ENCODE measurements around the gene SETBP1.

The SETBP1 gene

DNA sequence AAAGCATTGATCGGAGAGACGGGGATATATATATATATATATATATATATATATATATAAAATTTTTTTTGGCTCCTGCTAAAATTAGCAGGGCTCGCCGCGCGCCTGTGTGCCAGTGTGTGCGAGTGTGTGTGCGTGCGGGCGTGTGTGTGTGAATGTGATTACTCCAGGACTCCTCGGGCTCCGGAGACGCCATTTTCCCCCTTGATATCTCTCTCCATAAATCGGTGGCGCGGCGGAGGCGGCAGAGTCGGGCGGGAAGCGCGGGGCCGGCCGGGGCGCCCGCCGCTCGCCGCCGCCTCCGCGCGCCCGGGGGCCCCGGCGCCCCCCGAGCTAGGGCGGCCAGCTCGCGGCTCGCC is 795 bp upstream of the SETBP1 start:
- peak; percentile 41 for DNase-seq

DNA sequence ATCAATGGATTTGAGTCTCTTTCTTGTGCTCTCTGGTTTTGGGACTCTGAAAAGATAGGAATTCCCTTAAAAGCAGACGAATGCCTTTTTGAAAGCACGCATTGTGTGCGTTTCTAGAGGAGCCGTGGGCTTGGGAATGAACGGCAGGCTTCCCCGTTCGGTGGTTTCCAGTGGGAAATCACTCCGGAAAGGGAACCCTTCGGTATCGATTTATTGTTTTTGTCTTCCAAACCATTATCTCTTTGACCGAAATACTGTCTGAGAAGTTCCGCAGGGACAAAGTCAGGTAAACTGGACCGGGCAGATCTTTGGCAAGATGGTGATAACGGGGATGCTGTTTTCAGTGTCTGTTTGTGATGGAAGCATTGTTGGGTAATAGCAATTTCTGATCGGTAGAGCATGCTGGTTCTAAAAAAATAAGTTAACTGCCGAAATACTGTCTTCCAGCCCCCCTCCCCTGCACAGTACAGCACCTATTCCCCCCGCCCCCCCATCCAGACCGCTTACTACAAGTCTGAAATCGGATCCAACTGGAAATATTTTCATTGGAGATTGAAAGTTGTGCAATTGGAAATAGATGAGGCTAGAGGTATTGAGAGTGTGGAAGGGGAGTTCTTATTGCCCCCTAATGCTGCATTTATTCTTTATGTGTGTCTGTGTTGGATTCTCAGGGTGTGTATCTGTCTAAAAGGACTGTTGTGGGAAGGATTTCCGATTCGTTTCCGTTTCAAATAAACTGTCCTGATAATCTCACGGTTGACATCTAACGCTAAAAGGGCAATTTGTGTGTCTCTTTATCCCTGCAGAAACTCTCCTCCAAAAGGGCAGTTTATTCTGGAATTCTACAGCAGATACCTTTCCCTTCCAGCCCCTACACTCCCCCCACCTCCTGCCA is 635 bp downstream of the SETBP1 start:
- no peak for DNase-seq

DNA sequence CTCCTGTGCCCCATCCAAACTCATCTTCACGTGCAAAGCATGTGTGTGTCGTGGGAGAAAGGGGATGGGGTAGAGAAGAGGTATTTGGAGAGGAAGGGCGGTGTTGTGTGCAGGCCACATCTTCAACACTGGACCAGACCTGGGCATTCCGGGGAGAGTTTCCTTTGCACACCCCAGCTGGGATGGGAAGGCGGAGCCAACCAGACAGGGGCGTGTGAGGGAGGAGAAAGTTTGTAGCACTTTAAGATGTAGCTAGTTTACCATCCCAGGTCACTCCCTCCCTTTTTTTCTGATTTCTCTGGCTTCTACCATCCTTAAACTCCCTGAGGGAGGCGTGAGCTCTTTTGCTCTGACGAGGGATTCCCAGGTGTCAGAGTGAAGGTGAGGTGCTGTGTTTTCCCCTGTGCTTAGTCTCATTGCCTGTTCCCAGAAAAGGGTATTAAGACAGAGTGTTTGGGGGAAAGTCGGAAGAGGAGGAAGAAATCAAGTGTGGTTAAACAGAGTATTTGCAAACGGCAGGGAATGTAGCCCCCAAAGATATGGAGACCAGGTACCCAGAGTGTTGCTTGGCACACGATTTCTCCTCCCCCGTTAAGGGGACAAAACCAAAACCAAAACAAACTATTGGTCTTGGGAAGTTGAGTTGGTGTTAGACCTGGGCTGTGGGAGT is 1.6 kb downstream of the SETBP1 start:
- no peak for DNase-seq

DNA sequence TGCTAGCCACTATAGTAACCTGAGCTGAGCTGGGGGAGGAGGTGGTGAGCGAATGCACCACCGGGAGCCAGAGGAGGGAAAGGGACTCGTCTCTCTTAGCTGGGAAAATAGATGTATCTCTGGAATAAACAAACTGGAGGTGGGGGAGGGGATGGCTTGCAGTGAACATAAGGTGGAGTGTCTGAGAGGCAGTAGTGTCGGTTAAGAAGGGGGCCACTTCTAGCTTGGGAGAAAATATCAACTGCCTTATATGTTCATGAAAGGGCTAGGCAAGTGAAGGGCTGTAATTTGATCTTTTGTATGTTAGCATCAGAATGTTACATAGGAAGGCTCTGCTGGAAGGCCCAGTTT is 2.2 kb downstream of the SETBP1 start:
- no peak for DNase-seq

DNA sequence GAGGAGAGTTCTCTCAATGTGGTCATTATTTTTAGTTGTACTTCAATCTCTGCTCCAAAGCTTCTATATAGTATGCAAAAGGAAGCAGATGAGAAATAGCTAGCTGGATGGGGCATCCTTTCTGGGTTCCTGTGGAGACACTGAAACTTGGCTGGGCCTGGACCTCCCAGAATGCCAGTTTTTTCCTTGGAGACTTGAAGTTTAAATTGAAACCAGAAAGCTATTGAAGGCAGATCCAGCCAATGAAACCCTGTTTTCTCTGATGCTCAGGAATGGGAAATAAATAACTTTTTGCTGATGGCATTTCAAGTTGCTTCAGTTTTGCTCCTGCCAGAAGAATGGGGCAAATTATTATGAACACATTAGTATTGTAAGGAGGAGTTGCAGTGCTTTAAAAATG is 2.9 kb downstream of the SETBP1 start:
- no peak for DNase-seq

DNA sequence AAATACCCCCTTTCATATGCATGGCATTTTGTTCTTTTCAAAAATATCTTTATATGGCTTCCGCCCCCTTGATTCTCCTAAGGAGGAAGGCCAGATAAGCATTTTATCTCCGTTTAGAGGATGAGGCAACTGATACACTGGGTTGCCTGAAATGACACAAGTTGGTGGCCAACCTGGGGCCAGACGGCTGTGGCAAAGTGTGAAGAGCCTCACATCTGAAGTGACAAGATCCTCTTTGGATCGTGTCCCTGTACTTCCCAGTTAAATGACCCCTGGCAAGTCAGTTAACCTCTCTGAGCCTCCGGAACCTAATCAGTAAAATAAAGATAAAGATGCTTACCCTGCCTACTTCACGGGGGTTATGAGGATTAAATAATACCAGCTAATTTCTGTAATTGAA is 4.6 kb downstream of the SETBP1 start:
- no peak for DNase-seq

DNA sequence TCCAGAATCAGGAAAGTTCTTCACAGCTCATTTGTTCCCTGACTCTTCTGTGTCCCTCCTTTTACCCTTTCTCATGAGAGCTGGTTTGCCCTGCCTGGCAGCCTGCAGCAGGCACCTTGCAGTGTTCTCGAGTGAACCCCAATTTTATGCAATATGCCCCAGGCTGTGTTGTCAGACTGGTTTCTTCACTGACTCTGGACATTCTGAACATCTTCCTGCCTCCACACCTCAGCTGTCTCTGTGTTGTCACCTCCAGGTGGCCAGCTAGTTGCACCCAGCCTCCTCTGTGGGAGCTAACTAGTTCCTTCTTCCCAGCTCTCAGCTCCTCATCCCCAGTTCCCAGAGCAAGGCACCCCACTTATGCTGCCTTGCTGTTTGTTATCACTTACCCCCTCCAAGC is 5.5 kb downstream of the SETBP1 start:
- no peak for DNase-seq

DNA sequence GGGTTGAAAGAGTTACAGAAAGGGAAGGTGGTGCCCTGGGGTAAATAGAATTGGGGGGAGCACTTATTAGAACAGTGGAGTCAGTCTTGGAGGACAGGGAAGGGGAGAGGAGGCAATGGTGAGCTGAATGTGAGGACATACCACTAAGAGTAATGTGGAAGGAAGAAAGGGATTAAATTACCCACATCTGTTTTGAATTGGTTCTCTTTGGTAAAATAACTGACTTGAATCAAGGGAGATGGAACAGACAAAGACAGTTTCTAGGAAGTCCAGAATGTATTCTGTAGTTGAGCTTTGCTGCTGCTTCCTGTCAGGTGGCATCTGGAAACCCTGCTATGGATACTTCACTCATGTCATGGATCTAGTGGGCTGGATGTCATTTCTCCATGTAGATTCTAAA is 6.7 kb downstream of the SETBP1 start:
- no peak for DNase-seq

DNA sequence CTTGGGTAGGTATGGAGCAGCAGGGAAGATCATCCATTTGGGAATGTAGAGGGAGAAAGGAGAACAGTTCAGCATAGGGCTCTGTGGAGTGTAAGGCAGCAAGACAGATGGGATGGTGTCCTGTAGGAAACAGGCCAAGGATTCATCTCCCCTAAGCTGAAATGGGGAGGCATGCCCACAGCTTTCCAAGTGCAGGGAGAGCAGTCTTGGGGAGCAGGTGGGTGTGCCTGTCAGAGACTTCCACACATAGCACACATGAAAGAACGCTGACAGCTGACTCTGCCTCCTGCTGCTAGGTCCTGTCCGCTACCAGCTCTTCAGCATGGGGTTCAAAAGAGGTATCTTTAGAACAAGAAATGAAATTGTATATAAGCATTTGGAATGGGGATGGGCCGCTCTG is 9.0 kb downstream of the SETBP1 start:
- no peak for DNase-seq

DNA sequence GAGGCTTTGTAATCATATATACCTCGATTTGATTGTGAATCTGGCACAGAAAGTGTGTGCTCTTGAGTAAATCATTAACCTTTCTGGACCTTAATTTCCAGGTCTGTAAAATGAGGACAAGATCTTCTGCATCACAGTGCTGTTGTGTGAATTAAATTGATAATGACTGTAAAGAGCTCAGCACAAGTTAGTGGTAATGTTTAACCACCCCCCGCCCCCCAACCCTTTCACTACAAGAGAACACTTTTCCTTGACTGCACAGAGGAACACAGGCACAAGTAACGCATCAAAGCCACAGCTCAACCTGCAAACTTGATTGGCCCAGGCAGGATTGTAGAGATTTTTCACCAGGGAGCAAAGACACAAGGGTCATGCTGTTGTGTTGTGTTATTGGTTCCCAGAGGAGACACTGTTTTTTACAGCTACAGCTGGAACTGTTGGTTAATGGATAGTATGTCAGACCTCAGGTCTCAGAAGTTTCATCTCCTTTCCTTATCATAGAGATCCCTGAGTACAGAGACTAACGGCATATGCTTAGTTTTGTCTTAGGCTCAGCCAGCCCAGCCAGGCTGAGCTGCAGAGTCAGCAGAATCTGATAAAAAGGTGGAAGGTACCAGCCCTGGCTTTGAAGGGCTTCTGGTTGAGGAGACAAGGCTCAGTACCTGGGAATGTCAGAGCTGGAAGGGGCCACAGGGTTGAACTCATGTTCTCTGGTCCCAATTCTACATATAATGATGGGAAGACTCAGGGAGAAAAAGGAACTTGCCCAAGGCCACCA is 10.6 kb downstream of the SETBP1 start:
- no peak for DNase-seq

DNA sequence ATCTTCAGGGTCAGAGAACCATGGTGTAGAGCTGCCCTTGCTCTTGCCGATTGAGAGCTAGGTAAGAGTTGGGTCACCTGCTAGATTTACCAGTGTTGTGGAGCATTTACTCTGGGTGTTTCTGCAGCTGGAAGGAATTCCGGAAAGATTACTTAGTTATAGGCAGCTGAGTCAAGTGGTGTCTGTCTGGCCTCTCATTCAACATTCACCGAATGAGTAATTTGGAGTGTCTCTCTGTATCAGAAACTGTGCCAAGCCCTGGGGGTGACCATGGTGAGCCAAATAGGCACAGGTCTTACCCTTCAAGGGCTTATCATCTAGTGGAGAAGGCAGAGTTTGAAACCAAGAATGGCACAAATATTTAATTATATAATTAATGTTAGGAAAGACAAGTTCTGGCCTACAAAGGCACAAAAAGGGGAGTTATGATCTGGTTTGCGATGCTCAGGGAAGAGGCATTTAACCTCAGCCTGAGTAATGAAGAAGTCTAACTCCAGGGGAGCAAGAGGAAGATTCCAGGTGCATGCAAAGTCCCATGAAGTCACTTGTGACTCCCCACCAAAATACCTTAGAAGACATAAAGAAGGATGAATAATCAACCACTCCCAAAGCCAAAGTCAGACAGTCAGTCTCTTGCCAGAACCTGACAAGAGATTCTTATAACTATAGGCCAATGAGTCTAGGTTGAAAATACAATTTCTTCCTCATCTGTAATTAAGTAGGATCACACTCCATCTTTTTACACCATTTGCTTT is 12.5 kb downstream of the SETBP1 start:
- DNase-seq: no peak

DNA sequence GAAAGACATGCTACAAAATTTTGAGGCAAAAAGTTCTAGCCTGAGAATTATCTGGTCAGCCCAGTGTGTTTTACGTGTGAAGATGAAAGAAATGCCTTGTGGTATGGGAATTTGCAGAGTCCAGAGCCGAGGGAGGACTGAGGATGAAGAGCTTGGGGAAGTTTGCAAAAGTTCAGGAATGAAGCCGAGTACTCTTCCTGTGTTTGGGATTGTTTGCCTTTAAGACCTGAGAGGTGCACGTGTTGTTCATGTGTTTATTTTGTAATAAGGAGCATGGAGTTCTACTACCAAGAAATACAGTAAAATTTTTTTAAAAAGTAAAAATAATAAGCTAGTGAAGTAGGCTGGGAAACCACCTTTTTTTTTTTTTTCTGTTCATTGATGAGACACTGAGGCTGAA is 14.8 kb downstream of the SETBP1 start:
- no peak for DNase-seq

DNA sequence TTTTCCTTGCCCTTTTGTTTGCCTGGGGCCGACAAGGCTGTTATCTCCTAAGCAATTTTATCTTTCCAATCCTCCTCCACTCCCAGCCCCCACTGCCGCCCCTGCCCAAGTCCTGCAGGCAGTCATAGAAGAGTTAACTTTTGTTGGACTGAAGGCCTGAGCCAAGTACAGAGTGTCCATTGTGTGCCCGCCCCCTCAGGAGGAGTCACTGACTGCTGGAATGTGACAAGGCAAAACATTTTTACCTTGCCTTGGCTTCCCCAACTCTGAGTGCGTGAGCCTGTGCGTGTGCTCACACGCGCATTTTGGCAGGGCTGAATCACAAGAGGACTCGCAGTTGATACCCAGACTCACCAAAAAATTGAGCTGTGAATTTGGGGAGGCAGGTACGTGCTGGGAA is 16.2 kb downstream of the SETBP1 start:
- no peak for DNase-seq

DNA sequence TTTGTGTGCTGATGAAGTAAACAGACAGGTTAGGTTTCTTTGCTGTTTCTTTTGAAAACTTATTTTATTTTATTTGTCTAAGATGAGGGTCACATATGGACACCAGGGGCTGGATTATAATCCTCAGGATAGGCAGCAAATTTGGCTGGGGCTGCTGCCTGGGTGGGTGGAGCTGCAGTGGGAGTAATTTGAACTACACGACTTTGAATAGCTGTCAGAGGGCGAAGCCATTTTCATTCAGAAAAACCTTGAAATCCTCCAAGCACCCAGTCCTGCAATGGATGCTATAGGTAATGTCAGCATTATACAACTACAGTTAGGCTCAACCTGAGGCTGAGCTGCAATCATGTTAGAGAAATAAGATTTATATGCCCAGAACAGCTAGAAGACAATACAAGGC is 16.6 kb downstream of the SETBP1 start:
- DNase-seq: no peak

DNA sequence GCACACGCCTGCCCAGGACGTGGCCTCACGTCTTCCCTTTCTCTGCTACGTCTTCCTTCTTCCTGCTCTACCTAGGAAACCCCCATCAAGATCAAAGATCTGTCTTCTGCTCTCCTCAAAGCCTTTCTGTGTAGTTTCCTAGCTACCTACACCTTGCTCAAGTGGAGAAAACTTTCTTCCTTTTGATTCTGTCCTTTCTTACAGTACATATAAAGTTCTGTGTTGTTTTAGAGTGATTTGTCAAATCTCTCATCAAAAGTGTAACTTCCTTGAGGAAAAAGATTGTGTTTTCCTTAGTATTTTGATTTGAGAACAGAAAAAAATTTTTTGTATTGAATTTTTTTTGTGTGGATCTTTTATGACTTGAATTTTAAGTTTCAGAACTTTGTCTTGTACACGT is 17.8 kb downstream of the SETBP1 start:
- no peak for DNase-seq

DNA sequence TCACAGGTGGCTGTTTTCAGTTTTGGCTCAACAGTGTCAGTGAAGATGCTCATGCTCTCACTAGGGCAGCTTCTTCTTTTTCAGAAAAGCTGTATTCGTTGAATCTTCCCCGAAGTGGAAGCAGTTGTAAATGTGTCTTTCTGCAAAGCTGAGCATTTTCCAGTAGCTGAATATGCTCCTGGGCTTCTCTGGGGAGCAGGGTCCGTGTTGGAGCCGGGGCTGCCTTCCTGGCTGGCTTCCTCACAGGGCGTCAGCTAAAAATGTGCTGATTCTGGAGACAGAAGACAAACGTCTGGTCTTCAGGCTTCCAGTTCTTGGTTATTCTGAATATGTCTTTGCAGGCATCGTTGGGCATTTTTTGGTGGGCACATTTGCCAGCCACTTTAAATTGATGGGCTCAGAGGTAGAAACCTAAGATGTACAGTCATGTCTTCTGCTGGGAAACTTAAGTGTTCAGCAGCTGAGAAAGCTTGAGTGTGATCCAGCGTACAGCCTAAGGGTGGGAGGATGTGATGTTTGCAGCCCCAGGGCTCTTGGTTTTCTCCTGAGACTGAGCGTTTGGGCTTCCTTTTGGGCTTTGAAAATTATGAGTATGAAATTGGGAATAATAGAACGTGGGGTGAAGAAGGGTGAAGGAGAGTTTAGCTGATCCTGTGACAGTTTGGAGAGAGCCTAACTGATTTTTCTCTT is 19.0 kb downstream of the SETBP1 start:
- DNase-seq: no peak

DNA sequence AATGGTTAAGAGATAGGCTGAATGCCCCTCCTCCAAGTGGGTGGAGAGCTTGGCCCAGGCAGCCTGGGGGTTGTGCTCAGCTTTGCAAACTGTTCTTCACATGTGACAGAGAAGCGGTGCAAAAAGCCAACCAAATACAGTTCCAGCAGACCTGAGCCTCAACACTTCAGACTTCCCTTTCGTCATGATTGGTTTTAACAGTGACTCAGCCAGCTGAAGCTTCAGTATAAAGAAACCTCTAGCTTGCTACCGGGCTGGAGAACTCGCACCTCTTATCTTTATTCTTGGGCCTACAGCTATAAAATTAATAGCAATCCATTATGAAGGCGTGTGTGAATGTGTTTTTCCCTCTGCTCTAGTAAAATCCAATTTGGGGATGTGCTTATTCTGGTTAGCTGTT is 20.0 kb downstream of the SETBP1 start:
- DNase-seq: no peak

DNA sequence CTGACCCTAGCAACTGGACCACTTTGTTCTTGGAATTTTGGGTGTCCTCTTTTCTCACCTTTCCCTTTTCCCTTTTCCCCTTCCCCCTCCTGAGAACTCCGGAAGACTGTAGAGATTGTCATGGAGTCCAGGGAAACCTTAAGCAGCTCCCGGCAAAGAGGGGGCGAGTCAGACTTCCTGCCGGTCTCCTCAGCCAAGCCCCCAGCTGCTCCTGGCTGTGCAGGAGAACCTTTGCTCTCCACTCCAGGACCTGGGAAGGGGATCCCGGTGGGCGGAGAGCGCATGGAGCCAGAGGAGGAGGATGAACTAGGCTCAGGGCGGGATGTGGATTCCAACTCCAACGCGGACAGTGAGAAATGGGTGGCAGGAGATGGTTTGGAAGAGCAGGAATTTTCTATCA is 20.5 kb downstream of the SETBP1 start:
- no peak for DNase-seq

DNA sequence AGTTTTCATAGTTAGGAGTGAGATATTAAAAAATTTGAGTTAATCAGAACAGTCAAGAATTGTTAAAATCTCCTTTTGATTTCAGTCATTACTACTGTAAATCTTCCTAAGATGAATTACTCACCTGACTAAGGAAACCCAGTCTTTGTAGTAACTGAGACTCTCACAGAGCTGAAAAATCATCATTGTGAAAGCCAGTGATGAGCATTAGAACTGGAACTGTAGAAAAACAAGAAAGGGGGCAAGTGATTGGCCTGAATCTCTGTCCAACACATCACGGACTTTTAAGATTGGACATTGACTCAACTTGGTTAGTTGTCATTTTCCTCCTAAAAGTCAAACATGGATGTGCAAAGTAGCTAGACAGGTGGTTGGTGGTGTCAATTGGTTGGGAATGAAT is 21.9 kb downstream of the SETBP1 start:
- DNase-seq: peak; percentile 32

DNA sequence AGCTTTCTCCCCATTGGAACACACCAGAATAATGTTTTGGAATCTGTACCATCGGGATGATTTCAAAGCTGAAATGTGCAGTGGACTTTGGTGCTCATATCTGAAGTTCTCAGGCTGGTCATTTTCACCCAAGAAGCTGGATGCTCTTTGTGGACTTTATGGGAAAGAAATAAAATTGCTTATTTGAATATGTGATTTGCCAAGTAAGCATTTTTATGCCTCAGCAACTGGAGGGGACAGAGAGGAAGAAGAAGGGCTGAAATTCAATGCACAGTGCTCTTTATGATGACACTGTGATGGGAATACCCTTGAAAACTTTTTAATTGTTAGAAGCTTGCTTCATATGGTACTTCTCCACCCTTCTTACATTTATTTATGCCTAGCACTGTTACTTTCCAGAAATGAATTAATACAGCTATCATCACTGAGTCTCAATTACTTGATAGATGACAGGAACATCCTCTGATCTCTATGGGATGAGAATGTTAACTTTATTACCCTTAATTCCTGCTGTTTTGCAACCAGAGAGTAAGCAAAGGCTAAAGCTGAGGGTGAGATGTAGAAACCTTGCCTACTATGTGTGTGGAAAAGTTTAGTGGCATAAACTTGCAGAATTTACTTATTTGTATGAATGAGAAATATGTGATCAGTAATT is 23.6 kb downstream of the SETBP1 start:
- DNase-seq: no peak

DNA sequence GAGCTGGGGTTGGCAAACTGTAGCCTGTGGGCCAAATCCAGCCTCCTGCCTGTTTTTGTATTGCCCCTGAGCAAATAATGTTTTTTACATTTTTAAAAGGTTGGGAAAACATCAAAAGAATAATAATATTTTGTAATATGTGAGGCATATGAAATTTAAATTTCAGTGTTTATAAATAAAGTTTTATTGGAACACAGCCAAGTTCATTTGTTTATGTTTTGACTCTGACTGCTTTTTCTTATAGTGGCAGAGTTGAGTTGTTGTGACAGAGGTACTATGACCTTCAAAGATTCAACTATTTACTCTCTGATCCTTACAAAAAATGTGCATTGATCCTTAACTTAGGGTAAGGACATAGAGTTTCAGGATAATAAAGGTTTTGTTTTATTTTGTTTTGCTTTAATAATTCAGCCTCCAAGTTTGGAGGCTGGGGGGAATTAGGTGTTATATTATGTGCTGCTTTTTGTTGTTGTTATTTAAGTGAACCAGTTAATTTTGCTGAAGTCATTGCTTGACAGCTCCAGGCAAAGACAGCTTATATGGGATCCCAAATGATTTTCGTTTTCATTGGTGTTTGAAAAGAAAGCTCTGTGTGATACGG is 24.5 kb downstream of the SETBP1 start:
- DNase-seq: no peak
